Right kidney (tissue), 1 donor: Measurements from ENCODE around the gene RIMKLB.
A peak's percentile ranks its signal among the peaks of the same experiment; 100 is the strongest.
"Not testable (repeated sequence)": the region's sequence is repeated elsewhere in the genome, so short reads cannot be mapped to it uniquely, and the experiment has no call there.

Experiments used
- DNase-seq: peaks from one replicate; pipeline ENCODE4 v3.0.0-alpha.2; 2016

RIMKLB gene

DNA sequence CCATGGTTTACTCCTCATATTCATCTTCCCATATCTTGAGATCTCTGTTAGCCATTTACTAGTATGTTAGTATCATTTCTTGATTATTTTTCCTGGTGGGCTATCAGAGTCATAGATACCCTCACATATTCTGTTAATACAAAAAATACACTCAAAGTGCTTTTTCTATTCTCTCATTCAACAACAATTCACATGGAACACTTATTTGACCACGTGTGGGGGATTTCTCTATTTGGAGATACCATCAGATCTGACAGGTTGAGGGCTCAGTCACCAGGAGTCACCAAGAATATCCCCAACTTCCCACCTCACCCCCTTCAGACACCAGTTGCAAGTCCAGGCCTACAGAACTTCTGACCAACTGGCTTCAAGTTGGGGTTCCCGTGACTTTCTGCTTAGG, 72.7 kb downstream of the RIMKLB start:
- no peak for DNase-seq

- DNase-seq: no peak
These were observed 73.3 kb downstream of the RIMKLB start for GRCh38 chr12:8771072-8771471.

GRCh38 chr12:8773461-8773860, 75.7 kb downstream of the RIMKLB start:
- DNase-seq: peak; percentile 7

- DNase-seq: no peak
These were observed 81.5 kb downstream of the RIMKLB start for GRCh38 chr12:8779281-8779680.

DNA sequence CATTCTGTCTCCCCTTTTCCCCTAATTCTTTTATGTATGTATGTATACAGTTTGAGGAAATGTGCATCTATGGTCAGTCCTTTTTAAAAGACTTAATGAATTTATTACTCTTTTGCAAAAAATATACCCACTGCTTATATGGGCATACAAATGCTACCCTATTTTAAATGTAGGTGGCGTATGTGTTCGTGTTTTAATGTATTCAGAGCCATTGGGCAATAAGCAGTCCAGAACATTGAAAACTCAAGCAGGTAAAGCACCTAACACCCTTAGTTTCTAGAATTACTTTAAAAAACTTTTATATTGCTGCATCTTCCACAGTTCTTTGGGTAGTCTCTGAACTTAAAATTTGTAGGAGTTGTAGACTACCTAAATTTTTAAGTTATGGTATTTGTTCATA, 82.1 kb downstream of the RIMKLB start:
- no peak for DNase-seq

GRCh38 chr12:8780389-8780788, 82.6 kb downstream of the RIMKLB start:
- DNase-seq: no peak

- no peak for DNase-seq
These were observed 83.8 kb downstream of the RIMKLB start for GRCh38 chr12:8781381-8782127.

GRCh38 chr12:8784290-8784888, 86.6 kb downstream of the RIMKLB start:
- no peak for DNase-seq

- DNase-seq: no peak
These were observed 87.7 kb downstream of the RIMKLB start for GRCh38 chr12:8785499-8785898.

- not testable (repeated sequence) for DNase-seq
These were observed 89.4 kb downstream of the RIMKLB start for GRCh38 chr12:8787206-8787605.

DNA sequence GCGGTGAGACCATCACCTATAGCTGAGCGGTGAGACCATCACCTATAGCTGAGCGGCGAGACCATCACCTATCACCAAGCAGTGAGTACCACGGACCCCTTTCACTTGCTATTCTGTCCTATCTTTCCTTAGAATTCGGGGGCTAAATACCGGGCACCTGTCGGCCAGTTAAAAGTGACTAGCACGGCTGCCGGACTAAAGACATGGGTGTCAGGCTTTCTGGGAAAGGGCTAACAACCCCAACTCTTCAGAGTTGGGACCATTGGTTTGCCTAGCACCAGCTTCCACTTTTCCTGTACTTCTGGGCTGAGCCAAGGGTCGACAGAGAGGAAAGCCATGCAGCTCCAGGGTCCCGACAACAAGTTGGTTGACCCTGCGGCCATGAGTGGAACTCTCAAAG, 90.9 kb downstream of the RIMKLB start:
- DNase-seq: not testable (repeated sequence)

GRCh38 chr12:8789341-8790013, 91.7 kb downstream of the RIMKLB start:
- DNase-seq: not testable (repeated sequence)

GRCh38 chr12:8793226-8793625, 95.4 kb downstream of the RIMKLB start:
- not testable (repeated sequence) for DNase-seq

- DNase-seq: not testable (repeated sequence)
These were observed 96.8 kb downstream of the RIMKLB start for GRCh38 chr12:8794611-8795010.

DNA sequence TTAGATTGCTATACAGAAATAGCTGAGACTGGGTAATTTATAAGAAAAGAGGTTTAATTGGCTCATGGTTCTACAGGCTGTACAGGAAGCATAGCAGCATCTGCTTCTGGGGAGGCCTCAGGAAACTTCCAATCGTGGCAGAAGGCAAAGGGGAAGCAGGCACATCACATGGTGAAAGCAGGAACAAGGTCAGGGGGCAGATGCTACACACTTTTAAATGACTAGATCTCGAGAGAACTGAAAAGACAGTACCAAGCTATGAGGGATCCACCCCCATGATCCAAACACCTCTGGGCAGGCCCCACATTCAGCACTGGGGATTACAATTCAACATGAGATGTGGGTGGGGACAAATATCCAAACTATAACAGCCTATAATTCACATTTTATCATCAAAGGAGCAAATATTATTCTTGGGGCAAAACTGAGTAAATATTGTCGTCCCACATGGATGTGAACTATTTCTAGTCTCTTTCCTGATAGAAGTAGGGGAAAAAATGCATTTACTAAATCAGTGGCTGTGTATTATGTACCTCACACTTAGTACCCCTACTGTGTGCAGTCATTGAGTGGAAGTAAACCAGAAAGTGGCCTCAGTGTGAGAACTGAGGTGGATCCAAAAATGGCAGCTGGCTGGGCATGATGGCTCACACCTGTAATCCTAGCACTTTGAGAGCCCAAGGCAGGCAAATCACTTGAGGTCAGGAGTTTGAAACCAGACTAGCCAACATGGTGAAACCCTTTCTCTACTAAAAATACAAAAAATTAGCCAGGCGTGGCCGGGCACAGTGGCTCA, 99.2 kb downstream of the RIMKLB start:
- DNase-seq: no peak

DNA sequence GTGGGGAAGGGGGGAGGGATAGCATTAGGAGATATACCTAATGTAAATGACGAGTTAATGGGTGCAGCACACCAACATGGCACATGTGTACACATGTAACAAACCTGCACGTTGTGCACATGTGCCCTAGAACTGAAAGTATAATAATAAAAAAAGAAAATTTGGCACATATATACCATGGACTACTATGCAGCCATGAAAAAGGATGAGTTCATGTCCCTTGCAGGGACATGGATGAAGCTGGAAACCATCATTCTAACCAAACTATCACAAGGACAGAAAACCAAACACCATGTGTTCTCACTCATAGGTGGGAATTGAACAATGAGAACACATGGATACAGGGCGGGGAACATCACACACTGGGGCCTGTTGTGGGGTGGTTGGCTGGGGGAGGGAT, 103.4 kb downstream of the RIMKLB start:
- not testable (repeated sequence) for DNase-seq

GRCh38 chr12:8804833-8805232, 107.0 kb downstream of the RIMKLB start:
- DNase-seq: not testable (repeated sequence)

GRCh38 chr12:8805487-8805886, 107.7 kb downstream of the RIMKLB start:
- DNase-seq: not testable (repeated sequence)

- not testable (repeated sequence) for DNase-seq
These were observed 109.3 kb downstream of the RIMKLB start for GRCh38 chr12:8807084-8807483.

DNA sequence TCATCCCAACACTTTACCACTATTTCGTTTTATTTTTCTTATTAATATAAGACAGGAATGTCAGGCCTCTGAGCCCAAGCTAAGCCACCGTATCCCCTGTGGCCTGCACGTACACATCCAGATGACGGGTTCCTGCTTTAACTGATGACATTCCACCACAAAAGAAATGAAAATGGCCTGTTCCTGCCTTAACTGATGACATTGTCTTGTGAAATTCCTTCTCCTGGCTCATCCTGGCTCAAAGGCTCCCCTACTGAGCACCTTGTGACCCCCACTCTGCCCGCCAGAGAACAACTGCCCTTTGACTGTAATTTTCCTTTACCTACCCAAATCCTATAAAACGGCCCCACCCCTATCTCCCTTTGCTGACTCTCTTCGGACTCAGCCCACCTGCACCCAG, 112.3 kb downstream of the RIMKLB start:
- DNase-seq: not testable (repeated sequence)

- no peak for DNase-seq
These were observed 116.0 kb downstream of the RIMKLB start for GRCh38 chr12:8813572-8814357.
